Karpas-422 (cell line): ENCODE results near the gene DDI2. TPM values are rescaled to one million over a fixed set of nuclear protein-coding genes. Genes with fewer than 3 reads are reported as not detected.

ENCODE experiments used
- DNase-seq: peaks from one replicate; pipeline ENCODE4 v3.0.0-alpha.2; 2015
- H2AFZ ChIP-seq: fragments of 200-600 bp; sonication (generic); 2 replicates; pipeline ENCODE4 v1.6.1; 2014; ENCODE audit warnings: antibody characterized with exemption, low read length, mixed read lengths
- H3K27ac ChIP-seq: fragments of 200-600 bp; sonication (generic); 2 replicates; pipeline ENCODE4 v1.5.1; 2014; ENCODE audit warnings: mild to moderate bottlenecking, low read length, moderate library complexity
- H3K27me3 ChIP-seq: fragments of 200-600 bp; sonication (generic); 2 replicates; pipeline ENCODE4 v1.6.1; 2014; ENCODE audit warnings: low read length, mixed read lengths
- H3K36me3 ChIP-seq: fragments of 200-600 bp; sonication (generic); 2 replicates; pipeline ENCODE4 v1.6.1; 2014; ENCODE audit warnings: low read length, mixed read lengths; ENCODE audit not compliant: insufficient read depth
- H3K4me1 ChIP-seq: fragments of 200-600 bp; sonication (generic); 2 replicates; pipeline ENCODE4 v1.6.1; 2014; ENCODE audit warnings: mild to moderate bottlenecking, low read length, mixed read lengths
- H3K4me2 ChIP-seq: fragments of 200-600 bp; sonication (generic); 2 replicates; pipeline ENCODE4 v1.6.1; 2014; ENCODE audit warnings: low read length, low read depth, mild to moderate bottlenecking; ENCODE audit not compliant: poor library complexity, severe bottlenecking
- H3K4me3 ChIP-seq: fragments of 200-600 bp; sonication (generic); 2 replicates; pipeline ENCODE4 v1.5.1; 2014; ENCODE audit warnings: mild to moderate bottlenecking, antibody characterized with exemption, low read length, mixed read lengths
- H3K79me2 ChIP-seq: fragments of 200-600 bp; sonication (generic); 2 replicates; pipeline ENCODE4 v1.6.1; 2014; ENCODE audit warnings: mild to moderate bottlenecking, low read length, mixed read lengths
- H3K9ac ChIP-seq: fragments of 200-600 bp; sonication (generic); 2 replicates; pipeline ENCODE4 v1.6.0; 2014; ENCODE audit warnings: low read length
- H3K9me2 ChIP-seq: fragments of 200-600 bp; sonication (generic), shearing (Covaris generic); replicated peaks from 2 replicates; pipeline ENCODE4 v1.6.0; 2014; ENCODE audit warnings: mild to moderate bottlenecking, low read length, moderate library complexity; ENCODE audit not compliant: insufficient read depth
- H3K9me3 ChIP-seq: fragments of 300-700, 200-600 bp; sonication (generic); 2 replicates; pipeline ENCODE4 v1.6.1; 2014; ENCODE audit warnings: low read length, mixed read lengths
- H4K20me1 ChIP-seq: fragments of 200-600 bp; sonication (generic); 2 replicates; pipeline ENCODE4 v1.6.1; 2014; ENCODE audit warnings: mild to moderate bottlenecking, antibody characterized with exemption, low read length, low read depth; ENCODE audit not compliant: insufficient read depth
- total RNA-seq: library from RNA; depleted of rRNA; stranded (reverse); fragments of >200 nt; shearing (Covaris generic); gene quantifications from 2 replicates; pipeline ENCODE4 v1.2.3, GENCODE V29; 2014; ENCODE audit warnings: low replicate concordance

DDI2 gene
- total RNA-seq, 1 experiment from 2014 or later: 40.0 TPM

DNA sequence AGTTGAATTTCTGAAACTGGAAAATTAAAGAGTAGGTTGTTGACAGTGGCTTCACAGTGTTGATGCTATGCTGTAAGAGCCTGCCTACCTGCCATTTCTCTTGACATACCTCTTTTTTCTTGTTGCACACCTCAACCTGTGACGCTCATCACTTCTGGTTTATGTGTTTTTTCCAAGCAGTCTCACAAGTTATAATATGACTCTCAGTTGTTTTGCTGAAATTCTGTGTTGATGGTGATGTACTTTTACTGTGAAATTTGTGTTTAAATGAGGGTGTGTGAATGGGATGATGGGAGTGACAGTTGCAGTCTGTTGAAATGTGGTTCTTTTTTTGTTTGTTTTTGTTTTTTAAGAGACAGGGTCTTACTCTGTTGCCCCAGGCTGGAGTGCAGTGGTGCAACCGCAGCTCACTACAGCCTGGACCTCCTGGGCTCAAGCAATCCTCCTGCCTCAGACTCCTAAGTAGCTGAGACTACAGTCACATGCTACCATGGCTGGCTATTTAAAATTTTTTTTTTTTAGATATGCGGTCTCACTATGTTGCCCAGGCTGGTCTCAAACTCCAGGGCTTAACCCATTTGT is 7.0 kb downstream of the DDI2 start:
- Histone ChIP-seq H3K27ac (no peak overlapping the region), H2AFZ (no peak overlapping the region), H3K4me1 (peaks cover 47% of the 10 kb centered on the region), H3K9me3 (no peaks in the 10 kb centered on the region), H3K27me3 (no peaks in the 10 kb centered on the region), H3K9ac (no peak overlapping the region), H3K79me2 (peaks cover 98% of the 10 kb centered on the region), H3K4me3 (no peak overlapping the region), H3K36me3 (peaks cover 46% of the 10 kb centered on the region), H4K20me1 (peaks cover 34% of the 10 kb centered on the region), H3K4me2 (no peak overlapping the region), H3K9me2 (no peaks in the 10 kb centered on the region)
- DNase-seq: no peak

DNA sequence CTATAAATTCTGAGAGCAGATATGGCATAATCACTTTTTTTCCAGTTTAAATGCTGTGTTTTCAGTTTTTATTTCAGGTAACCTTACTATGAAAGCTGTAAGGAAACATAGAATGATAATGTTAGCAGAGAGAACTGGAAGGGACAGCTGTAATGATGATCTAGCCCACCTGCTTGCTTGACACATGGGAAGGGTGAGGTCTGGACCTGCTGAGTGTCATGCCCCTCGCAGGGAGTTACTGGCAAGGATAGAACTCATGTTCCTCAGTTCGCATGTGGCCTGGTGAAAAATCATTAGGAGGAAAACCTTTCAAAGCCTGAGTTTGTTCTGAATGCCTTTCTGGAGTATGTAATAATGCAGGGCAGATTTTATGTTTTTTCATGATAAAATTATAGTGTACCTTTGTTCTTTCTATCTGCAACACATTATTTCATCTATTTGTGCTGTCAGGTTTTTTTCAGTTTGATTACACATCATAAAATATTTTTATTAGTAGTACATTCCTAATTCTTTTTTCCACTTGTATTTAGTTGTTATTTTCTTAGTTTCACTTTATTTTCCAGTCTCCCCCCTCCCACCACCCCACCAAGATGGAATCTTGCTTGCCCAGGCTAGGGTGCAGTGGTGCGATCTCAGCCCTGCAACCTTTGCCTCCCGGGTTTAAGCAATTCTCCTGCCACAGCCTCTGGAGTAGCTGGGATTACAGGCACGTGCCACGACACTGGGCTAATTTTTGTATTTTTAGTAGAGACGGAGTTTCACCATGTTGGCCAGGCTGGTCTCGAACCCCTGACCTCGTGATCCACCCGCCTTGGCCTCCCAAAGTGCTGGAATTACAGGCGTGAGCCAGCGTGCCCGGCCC is 8.0 kb downstream of the DDI2 start:
- Histone ChIP-seq H4K20me1 (peaks cover 28% of the 10 kb centered on the region), H3K4me1 (peaks cover 36% of the 10 kb centered on the region), H3K79me2 (peaks cover 93% of the 10 kb centered on the region), H3K9ac (peak overlapping the region; percentile 1; the same call in 1 of the 2 replicates), H3K4me2 (no peak overlapping the region), H3K36me3 (peaks cover 45% of the 10 kb centered on the region), H3K4me3 (no peak overlapping the region), H3K27ac (no peak overlapping the region), H3K27me3 (no peaks in the 10 kb centered on the region), H3K9me3 (no peaks in the 10 kb centered on the region), H3K9me2 (no peaks in the 10 kb centered on the region), H2AFZ (no peak overlapping the region)
- DNase-seq: no peak

DNA sequence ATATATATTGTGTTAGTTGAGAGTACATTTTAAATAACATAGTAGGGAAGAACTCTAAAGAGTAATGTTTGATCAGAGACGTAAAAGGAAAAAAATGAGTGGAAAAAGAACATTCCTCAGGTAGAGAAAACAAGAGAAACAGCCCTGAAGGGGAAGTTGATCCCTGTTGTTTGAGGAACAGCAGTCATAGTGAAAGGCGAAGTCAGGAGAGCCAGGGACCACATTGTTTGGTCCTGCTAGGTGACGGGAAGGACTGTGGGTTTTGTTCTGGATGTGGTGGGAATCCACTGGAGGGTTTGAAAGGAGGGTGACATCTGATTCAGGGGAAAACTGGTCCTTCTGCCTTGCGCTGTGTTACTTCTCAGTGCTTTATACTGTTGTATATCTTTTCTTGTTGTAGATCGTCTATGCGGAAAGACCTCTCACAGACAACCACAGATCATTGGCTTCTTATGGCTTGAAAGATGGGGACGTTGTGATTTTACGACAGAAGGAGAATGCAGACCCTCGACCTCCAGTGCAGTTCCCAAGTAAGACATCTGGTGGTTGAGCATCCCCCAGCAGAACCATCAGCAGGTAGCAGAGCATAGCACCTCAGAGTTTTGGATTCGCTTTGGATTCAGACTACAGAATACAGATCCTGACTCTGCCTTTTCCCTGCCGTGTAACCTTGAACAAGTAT is 9.2 kb downstream of the DDI2 start:
- H3K4me3 ChIP-seq: no peak overlapping the region
- peaks cover 87% of the 10 kb centered on the region for H3K79me2 ChIP-seq
- no peak overlapping the region for H3K9ac ChIP-seq
- no peak overlapping the region for H3K27ac ChIP-seq
- H3K9me2 ChIP-seq: no peaks in the 10 kb centered on the region
- H3K36me3 ChIP-seq: peaks cover 43% of the 10 kb centered on the region
- DNase-seq: no peak
- no peaks in the 10 kb centered on the region for H3K9me3 ChIP-seq
- H3K4me2 ChIP-seq: no peak overlapping the region
- no peaks in the 10 kb centered on the region for H3K27me3 ChIP-seq
- H2AFZ ChIP-seq: no peak overlapping the region
- peaks cover 28% of the 10 kb centered on the region for H4K20me1 ChIP-seq
- peaks cover 30% of the 10 kb centered on the region for H3K4me1 ChIP-seq

- H4K20me1 ChIP-seq: peaks cover 21% of the 10 kb centered on the region
- no peak overlapping the region for H3K4me3 ChIP-seq
- DNase-seq: no peak
- H3K9me2 ChIP-seq: no peaks in the 10 kb centered on the region
- no peak overlapping the region for H3K4me2 ChIP-seq
- H3K9me3 ChIP-seq: no peaks in the 10 kb centered on the region
- peaks cover 79% of the 10 kb centered on the region for H3K79me2 ChIP-seq
- H3K4me1 ChIP-seq: peaks cover 30% of the 10 kb centered on the region
- no peak overlapping the region for H2AFZ ChIP-seq
- H3K9ac ChIP-seq: no peak overlapping the region
- H3K27ac ChIP-seq: no peak overlapping the region
- peaks cover 44% of the 10 kb centered on the region for H3K36me3 ChIP-seq
- H3K27me3 ChIP-seq: no peaks in the 10 kb centered on the region
Measured at GRCh38 chr1:15627343-15627988, 10.2 kb downstream of the DDI2 start.

DNA sequence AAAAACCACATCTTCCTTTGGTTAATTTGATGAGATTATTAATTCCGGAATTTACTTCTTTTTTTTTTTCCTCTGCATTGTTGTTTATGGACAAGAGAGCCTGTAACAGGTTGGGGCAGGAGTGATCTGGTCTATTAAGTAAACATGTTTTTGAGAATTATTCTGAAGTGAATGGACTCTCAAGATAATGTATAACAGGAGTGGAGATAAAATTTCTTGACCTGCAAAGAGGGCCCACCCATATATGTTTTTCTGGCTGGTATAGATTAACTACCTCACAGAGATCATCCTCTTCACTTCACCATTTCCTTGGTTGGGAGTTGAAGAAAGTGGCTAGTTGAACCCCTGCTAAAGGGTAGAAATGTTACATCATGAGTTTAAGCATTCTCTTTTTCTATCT is 10.7 kb downstream of the DDI2 start:
- peaks cover 73% of the 10 kb centered on the region for H3K79me2 ChIP-seq
- H3K4me3 ChIP-seq: no peak overlapping the region
- H2AFZ ChIP-seq: no peak overlapping the region
- no peak overlapping the region for H3K4me2 ChIP-seq
- no peak overlapping the region for H3K9ac ChIP-seq
- peaks cover 44% of the 10 kb centered on the region for H3K36me3 ChIP-seq
- H3K9me3 ChIP-seq: no peaks in the 10 kb centered on the region
- no peaks in the 10 kb centered on the region for H3K27me3 ChIP-seq
- peaks cover 21% of the 10 kb centered on the region for H4K20me1 ChIP-seq
- H3K27ac ChIP-seq: no peak overlapping the region
- H3K9me2 ChIP-seq: no peaks in the 10 kb centered on the region
- no peak for DNase-seq
- H3K4me1 ChIP-seq: peaks cover 30% of the 10 kb centered on the region

- H3K79me2 ChIP-seq: peaks cover 47% of the 10 kb centered on the region
- no peaks in the 10 kb centered on the region for H3K9me3 ChIP-seq
- no peak overlapping the region for H3K4me3 ChIP-seq
- no peaks in the 10 kb centered on the region for H3K9me2 ChIP-seq
- H3K4me2 ChIP-seq: no peak overlapping the region
- H3K36me3 ChIP-seq: peaks cover 64% of the 10 kb centered on the region; the same call in 1 of the 2 replicates
- 0 out of 2 replicates have a peak, but pooled peaks cover 4% of the 10 kb centered on the region for H4K20me1 ChIP-seq
- no peaks in the 10 kb centered on the region for H3K4me1 ChIP-seq
- no peak for DNase-seq
- H3K9ac ChIP-seq: no peak overlapping the region
- H3K27me3 ChIP-seq: no peaks in the 10 kb centered on the region
- H3K27ac ChIP-seq: no peak overlapping the region
- no peak overlapping the region for H2AFZ ChIP-seq
Measured at GRCh38 chr1:15633756-15634420, 16.6 kb downstream of the DDI2 start.

GRCh38 chr1:15636436-15636835 is 19.2 kb downstream of the DDI2 start:
- Histone ChIP-seq H3K4me2 (no peak overlapping the region), H3K4me1 (no peaks in the 10 kb centered on the region), H2AFZ (no peak overlapping the region), H3K79me2 (peaks cover 34% of the 10 kb centered on the region), H3K9me2 (no peaks in the 10 kb centered on the region), H4K20me1 (0 out of 2 replicates have a peak, but pooled peaks cover 4% of the 10 kb centered on the region), H3K36me3 (peaks cover 55% of the 10 kb centered on the region), H3K27me3 (no peaks in the 10 kb centered on the region), H3K27ac (no peak overlapping the region), H3K4me3 (no peak overlapping the region), H3K9ac (no peak overlapping the region), H3K9me3 (no peaks in the 10 kb centered on the region)
- DNase-seq: no peak
